GM12878 (cell line): ENCODE data around the gene ATP10A.

Source experiments
- CTCF ChIP-seq, 3 experiments: IDR thresholded peaks in 2 of 3; conservative IDR thresholded peaks in 1 of 3; 2 replicates each; pipeline ENCODE4 v1.5.1; 2011; ENCODE audit warnings: low read depth in 3 of 3, low read length in 3 of 3, mild to moderate bottlenecking in 3 of 3, control low read depth in 2 of 3, moderate library complexity in 2 of 3, inconsistent platforms in 1 of 3, mixed read lengths in 1 of 3; ENCODE audit not compliant: control insufficient read depth in 2 of 3, insufficient read depth in 1 of 3; ENCODE audit errors: extremely low read depth in 1 of 3
- NR2F1 ChIP-seq: fragments of 450-650 bp; conservative IDR thresholded peaks from 2 replicates; pipeline ENCODE4 v1.6.1; 2017; ENCODE audit warnings: mild to moderate bottlenecking

- no peak for TF ChIP-seq NR2F1
- TF ChIP-seq CTCF (IDR thresholded peaks at IDR 0.05 in 2 of 3, conservative IDR thresholded peaks at IDR 0.05 in 1 of 3; ENCODE audit: control insufficient read depth in 2 of 3, extremely low read depth in 1 of 3, insufficient read depth in 1 of 3, low read depth in 3 of 3, low read length in 3 of 3): no peak
These were observed 184.6 kb downstream of the ATP10A start for GRCh38 chr15:25678500-25678855.
